ENCODE measurements around the gene GSTA4.
A peak's percentile ranks its signal among the peaks of the same experiment; 100 is the strongest.
"Not testable (repeated sequence)": the region's sequence is repeated elsewhere in the genome, so short reads cannot be mapped to it uniquely, and the experiment has no call there.

The GSTA4 gene

DNA sequence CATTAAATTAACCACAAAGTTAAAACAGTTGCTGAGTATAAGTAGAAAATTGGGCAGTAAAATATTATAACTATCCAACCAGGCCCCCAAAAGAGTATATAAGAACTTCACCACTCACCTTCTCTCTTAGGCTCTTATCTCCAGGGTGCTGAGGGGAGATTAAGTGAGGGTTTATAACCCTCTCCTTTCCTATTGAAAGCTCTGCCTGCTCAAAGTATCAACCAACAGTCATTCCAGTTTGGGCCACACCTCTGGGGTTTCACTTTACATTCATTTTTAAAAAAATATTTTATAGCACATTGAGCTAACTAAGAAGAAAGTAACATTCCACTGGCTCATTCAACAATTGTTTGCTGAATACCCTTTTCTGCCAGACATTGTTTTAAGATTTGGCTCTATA, 22.1 kb downstream of the GSTA4 start:
- DNase-seq (ENCODE audit: low spot score), result no peak

DNA sequence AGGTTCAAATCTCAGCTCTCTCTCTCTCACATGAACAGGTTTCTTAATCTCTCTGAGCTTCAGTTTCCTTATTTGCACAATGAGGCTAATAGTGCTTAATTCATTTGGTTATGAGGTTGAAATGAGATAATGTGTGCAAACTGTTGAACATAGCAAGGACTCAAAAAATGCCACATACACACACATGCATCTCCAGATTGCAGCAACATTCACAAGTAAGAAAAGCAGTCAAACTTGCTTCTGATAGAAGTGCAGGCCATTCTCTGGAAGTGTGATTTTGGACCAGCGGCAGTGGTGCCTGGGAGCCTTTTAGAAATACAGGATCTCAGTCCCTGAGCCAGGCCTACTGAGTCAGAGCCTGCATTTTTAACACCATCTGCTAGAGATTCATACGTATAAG, 25.7 kb downstream of the GSTA4 start:
- no peak for DNase-seq (ENCODE audit: low spot score)

DNA sequence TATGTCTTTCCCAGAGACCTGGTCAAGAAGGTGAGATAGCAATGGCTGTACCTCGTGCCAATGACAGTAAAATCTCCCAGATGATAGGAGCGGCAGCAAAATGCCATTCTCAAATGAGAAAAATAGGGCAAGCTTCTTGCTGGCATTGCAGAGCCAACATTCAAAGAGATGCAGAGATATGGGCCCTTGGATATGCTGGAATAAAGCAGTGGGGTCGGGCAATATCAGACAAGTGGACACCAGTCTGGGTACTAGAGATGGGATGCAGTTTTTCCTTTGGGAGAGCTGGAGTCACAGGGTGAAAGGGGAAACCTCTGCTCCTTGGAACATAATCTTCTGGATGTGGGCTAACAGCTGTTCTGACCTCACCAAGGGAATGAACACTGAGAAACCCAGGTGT, 29.0 kb downstream of the GSTA4 start:
- no peak for DNase-seq (ENCODE audit: low spot score)

DNA sequence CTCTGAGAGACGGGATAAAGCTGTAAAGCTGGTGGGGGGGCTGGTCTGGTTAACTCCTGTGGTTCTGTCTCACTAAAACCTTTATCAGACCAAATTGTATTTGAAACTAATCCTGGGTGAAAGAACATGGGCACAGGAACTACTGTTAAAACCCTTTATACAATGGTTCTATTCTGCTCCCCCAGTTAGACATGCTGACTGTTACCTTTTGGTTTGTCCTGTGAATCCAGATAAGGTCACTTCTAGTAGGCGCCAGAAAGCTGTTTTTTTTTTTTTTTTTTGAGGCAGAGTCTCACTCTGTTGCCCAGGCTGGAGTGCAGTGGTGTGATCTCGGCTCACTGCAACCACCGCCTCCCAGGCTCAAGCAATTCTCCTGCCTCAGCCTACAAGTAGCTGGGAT, 29.7 kb downstream of the GSTA4 start:
- DNase-seq (ENCODE audit: low spot score), result no peak

DNA sequence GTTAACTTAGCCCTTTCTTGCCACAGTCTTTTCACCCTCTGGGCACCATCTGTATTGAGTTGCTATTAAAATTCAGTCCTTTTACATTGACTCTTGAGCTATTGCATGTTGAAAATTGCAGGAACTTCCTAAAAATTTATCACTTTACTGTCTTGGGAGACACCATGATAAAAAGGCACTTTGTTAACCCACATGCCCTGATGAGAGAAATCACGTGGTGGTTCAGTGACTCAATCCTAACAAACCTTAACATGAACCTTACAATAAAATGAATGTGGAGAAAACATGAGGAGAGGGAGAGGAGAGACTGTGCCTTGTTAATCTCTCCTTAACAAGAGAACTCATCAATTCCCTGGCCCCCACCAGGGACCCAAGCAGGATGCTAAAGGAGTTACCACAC, 30.8 kb downstream of the GSTA4 start:
- no peak for DNase-seq (ENCODE audit: low spot score)

DNA sequence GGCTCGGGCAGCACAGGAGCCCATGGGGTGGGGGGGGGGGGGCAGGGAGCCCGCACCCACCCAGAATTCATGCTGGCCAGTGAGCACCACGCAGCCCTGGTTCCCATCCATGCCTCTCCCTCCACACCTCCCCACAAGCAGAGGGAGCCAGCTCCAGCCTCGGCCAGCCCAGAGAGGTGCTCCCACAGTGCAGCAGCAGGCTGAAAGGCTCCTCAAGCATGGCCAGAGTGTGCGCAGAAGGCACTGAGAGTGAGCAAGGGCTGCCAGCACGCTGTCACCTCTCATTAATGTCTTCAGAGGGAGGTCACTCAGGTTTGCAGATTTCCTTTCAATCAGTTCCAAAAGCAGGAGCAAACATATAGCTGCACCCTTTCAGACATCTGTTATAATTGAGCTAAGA, 32.4 kb downstream of the GSTA4 start:
- DNase-seq (ENCODE audit: low spot score), result no peak

DNA sequence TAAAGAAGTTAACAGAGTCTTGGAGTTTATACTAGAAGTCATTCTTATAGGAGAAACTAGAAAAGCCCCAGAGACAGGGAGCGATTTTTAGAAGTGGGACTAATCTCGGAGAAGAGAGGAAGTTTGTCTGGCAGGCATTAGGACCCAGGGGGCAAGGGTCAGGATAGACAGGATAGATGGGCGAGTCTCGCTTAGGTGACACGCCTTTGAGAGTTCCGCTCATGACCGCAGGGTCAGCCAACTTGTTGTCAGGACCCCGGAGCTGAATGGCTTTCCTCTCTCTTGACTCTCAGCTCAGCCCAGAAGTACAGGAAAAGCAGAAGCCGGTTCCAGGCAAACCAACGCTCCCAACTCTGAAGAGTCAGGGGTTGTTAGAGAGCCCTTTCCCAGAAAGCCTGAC, 34.1 kb downstream of the GSTA4 start:
- not testable (repeated sequence) for DNase-seq (ENCODE audit: low spot score)

DNA sequence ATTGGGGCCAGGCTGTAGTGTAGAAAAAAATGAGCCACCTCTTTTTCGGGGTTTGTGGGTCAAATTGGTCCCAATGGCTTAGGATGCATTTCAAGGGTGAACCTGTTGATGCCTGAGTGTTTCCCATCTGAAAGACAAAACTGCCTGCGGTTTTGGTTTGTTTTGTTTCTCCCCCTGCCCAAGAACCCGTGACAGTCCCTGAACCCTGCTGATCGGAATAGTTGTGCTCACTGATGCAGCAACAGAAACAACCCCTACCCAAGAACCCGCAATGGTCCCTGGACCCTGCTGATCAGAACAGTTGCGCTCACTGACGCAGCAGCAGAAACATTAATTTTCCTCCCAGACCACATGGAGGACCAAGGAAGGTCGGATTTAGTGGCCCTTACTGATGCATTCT, 34.9 kb downstream of the GSTA4 start:
- DNase-seq (ENCODE audit: low spot score), result not testable (repeated sequence)

DNA sequence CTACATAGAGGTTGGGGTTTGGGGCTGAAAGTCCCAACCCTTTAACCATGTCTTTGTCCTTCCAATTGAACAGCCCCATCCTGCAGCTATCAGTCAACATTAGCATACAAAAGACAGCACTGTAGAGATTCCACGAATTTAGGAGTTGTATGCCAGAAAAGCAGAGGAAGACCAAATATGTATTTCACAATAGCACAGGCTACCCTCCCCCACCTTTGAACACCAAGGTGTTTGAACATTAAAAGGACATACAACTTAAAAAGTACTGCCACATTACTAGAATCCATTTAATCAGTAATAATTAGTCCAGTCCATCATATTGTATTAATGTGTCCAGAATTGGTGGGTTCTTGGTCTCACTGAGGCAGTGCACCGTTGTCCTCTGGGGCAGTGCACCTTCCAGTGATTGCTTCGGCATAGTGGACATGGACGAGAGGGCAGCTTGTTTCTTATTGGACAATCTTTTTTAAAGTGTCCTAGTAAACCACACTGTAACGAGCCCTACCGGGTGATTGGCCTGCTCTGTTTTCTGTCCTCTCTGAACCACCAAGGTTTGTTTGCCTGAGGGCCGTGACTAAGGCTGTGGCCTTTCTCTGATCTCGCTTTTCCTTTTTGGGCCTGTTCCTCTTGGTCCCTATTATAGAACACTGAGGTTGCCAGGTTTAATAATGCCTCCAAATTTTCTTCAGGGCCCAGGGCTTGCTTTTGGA, 36.4 kb downstream of the GSTA4 start:
- no peak for DNase-seq (ENCODE audit: low spot score)

DNA sequence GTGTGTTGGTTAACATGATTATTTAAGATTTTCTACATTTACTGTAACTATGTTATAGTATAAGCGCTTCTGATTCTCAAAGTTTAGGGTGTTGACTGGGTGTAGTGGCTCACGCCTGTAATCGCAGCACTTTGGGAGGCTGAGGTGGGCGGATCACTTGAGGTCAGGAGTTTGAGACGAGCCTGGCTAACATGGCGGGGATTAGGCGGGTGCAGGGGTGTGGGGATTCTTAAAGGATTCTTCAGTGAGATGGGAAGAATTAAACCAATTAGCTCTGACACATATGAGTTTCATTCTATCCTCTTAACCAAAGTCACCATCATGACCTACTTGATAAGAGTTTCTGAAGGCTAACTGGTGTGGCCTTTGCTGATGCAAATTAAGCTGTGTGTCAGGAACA, 39.2 kb downstream of the GSTA4 start:
- DNase-seq (ENCODE audit: low spot score), result no peak

DNA sequence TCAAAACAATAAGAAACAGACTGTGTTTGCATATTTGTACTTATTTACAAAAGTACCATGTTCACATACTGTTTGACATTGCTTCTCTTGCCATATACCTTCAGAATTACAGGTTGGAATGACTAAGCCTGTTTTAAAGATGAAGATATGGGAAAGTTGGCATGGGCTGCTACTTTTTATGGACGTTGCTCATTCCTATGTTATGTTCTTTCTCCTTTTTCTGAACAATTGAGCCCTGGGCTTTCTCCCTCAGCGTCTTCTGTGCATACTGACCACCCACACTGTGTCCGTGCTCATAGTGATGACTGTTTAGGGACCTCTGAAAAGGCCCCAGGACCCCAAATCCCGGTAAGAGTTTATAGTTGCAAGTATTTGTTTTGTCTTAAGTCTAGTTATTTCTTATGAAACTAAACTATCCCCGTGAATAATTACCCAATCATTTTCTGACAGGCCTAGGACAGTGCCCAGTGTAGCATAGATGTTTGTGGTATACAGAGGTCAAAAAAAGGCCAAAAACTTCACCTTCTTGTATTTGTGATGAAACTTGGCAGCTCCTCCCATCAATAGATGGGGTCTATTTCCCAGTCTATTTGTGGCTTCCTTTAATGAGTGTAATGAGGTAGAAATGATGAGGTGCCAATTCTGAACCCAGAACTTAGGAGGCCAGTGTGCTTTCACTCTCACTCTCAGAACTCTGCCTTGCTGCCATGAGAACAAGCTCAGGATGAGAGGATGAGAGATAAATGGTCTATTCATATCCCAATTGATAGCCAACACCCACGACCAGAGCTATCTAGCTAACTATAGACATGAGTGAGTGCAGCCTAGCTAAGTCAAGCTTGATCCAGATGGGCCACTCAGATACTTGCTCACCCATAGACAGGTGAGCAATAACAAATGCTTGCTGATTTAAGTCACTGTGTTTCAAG, 40.9 kb downstream of the GSTA4 start:
- DNase-seq (ENCODE audit: low spot score), result peak; percentile 21

DNA sequence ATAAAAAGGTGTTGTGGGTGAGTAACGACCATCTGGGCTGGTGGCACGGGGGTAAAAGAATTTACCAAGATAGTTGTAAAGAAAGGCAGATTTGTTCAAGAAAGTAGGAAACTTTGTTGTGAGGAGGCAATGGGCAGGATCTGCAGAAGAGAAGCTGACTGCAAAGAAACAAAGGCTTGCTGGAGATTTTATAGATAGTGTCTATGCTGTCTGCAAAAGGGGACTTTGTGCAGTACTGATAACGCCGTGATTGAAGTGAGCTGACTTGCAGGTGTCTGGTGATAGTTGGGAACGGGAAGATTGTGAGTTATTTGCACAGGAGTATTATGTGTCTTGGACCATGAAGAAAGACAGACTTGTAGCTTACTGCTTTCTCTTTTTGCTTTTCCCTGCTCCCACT, 48.8 kb downstream of the GSTA4 start:
- DNase-seq (ENCODE audit: low spot score), result no peak

DNA sequence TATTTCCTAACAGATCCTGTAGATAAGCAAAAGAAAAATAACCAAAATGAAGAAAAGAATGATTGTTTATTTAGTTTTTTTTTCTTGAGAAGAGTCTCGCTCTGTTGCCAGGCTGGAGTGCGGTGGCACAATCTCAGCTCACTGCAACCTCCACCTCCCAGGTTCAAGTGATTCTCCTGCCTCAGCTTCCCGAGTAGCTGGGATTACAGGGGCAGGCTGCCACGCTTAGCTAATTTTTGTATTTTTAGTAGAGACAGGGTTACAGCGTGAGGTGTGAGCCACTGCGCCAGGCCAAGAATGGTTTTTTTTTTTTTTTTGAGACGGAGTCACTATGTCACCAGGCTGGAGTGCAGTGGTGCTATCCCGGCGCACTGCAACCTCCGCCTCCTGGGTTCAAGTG, 52.3 kb downstream of the GSTA4 start:
- DNase-seq (ENCODE audit: low spot score), result not testable (repeated sequence)

DNA sequence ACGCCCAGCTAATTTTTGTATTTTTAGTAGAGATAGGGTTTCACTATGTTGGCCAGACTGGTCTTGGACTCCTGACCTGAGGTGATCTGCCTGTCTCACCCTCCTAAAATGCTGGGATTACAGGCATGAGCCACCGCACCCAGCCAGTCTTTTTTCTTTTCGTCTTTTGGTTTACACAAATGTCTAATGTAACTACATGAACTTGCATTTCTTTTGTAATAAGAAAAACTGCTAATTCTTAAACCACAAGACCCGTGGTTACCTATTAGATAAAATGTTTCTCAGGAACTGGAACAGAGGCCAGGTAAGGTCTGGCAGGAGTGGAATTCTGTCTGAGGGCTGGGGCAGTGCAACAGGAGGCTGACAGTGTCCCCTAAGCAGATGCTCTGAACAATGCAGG, 52.9 kb downstream of the GSTA4 start:
- no peak for DNase-seq (ENCODE audit: low spot score)

DNA sequence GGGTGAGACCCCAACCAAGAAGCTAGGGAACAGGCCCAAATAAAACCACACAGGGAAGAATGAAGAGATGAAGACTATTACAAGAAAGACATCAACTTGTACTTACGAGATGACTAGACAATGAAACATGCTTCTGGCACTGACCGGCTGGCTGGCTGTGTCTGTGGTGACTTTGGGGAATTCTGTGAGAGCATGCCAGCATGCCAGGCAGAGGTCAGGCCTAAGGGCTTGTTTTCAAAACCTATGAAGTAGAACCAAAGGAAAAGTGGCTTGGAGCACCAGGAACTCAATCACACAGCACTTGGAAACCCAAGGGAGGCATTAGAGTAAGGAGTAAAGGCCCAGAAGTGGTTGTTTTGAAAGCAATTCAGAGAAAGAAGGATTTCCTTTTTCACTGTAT, 57.2 kb downstream of the GSTA4 start:
- DNase-seq (ENCODE audit: low spot score), result peak; percentile 92

DNA sequence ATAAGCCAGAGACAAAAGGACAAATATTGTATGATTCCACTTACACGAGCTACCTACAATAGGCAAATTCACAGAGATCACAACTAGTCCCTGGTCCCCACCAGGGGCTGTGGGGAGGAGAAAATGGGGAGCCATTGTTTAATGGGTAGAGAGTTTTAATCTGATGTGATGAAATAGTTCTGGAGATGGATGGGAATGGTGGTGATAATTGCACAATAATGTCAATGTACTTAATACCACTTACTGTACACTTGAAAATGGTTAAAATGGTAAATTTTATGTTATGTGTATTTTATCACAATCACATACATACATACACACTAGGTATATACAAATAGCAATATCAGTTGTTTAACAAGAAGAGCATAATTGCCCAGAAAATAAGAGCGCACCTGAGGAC, 61.3 kb downstream of the GSTA4 start:
- DNase-seq (ENCODE audit: low spot score), result no peak

DNA sequence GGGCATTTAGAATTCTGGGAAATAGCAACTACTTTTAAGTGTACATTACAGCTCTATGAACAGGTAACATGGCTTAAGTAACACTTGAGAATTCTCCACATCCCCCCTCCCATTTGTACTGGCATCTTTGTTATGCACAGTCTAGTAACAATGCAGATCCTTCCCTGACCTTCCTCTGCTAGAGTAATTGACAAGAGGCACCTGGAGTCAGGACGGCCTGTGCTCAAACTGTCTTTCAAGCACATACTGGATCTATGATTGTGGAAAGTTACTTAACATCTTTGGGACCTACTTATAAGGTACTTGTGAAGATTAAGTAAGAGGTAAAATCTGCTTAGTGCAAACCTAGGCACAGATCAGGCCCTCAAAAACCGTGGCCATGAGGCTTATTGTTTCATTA, 63.7 kb downstream of the GSTA4 start:
- DNase-seq (ENCODE audit: low spot score), result no peak

DNA sequence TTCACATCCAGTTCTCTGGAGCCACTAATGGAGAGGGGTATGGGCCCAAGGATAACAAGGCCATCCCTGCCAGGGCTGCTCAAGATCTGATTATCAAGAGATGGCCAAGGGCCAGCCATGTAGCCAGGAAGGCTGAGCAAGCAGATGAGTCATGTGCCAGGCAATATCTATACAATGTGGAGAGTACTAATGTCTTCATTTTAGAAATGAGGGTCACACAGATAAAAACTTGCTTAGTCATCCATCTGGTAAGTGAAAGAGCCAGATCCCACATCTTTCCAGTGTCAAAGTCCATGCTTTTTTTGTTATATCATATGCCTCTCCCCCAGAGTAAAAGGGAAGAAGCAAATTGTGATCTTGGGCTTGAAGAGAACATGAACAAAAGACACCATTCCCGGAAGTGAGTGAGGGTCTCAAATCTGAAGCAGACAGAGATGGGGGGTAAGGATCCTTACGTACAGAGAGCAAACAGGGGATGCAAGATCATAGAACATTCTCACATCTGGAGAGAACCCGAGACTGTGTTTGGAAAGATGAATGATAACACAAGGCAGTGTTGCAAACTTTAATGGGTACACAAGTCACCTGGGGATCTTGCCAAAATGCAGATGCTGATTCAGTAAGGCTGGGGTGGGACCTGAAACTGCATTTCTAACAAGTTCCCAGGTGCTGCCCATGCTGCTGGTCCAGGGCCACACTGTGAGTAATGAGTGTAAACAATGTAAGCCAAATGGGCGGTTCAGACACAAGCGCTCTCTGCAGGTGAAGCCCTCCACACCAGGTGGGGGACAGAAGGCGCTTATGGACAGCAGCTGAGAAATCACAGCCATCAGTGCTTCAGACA, 65.5 kb downstream of the GSTA4 start:
- DNase-seq (ENCODE audit: low spot score), result peak; percentile 90
